Activated naive CD4-positive, alpha-beta T cell (primary cell): ENCODE measurements around the gene ZIC2.
"Not testable (repeated sequence)": the region's sequence is repeated elsewhere in the genome, so short reads cannot be mapped to it uniquely, and the experiment has no call there.

Source experiments
- DNase-seq, 4 experiments: peaks; one replicate each; lab custom pipeline; 2025; lab: John Stamatoyannopoulos, UW

ZIC2 gene

DNA sequence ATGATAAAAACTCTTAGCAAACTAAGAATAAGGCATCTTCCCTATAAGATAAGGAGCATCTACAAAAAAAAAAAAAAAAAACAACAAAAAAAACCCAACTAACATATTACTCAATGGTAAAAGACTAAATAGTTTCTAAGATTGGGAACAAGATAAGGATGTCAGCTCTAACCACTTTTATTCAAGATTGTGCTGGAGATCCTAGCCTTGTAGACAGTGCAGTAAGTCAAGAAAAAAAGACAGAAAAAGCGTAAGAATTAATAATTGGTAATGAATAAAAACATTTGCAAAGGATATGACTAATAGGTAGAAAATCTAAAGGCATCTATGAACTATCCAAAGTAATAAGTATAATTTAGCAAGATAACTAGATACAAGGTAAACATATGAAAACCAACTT lies 33.0 kb downstream of the ZIC2 start:
- no peak for DNase-seq

DNA sequence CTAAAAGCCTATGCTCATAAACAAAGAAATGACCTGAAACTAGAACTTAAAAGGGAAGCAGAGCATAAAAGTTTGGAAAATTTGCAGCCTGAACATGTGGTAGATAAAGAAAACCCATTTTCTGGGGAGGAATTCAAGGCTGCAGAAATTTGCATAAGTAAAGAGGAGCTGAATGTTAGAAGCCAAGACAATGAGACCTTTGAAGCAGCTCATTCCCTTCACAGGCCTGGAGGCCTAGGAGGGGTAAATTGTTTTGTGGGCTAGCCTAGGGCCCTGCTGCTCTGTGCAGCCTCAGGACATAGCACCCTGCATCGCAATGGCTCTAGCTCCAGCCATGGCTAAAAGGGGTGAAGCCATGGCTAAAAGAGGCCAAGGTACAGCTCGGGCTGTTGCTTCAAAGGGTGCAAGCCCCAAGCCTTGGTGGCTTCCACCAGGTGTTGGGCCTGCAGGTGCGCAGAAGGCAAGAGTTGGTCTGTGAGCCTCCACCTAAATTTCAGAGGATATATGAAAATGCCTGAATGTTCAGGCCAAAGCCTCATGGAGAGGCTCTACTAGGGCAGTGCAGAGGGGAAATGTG lies 38.3 kb downstream of the ZIC2 start:
- no peak for DNase-seq

DNA sequence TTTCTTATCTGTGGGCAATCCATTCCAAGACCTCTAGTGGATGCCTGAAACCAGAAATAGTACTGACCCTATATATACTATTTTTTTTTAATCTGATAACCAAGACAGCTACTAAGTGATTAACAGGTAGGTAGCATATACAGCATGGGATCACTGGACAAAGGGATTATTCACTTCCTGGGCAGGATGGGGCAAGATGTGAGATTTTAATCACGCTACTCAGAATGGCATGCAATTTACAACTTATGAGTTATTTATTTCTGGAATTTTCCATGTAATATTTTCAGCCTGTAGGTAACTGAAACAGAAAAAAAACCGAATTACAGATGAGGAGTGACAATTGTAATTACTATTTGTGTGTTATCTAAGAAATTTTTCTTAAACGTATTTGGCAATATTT lies 41.2 kb downstream of the ZIC2 start:
- DNase-seq: no peak

DNA sequence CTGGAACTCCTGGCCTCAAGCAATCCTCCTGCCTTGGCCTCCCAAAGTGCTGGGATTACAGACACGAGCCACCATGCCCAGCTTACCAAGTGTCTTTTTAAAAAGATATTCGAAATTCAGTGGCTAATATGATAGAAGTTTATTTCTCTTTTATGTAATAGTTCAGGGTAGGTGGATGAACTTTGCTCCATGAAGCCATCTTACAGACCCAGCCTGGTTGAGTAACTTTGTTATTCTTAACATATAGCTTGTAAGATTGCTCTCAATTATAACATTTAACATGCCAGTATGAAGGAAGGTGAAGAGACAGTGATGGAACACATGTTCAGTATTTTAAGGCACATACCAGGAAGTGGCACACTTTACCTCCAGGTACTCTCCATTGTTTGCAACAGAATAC lies 42.4 kb downstream of the ZIC2 start:
- DNase-seq: no peak

DNA sequence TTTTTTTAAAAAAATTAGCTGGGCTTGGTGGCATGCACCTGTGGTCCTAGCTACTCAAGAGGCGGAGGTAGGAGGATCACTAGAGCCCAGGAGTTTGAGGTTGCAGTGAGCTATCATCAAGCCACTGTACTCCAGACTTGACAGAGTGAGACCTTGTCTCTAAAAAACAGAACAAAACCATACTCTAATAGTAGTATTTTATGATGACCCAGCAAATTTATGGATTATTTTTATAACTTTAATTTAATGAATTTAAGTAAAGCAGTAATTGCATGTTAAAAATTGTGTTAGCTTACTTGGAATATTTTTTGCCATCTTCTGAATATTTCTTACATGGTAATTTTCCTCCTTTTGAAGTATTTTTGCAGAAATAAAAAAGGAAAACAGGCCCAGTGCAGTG lies 48.3 kb downstream of the ZIC2 start:
- no peak for DNase-seq

DNA sequence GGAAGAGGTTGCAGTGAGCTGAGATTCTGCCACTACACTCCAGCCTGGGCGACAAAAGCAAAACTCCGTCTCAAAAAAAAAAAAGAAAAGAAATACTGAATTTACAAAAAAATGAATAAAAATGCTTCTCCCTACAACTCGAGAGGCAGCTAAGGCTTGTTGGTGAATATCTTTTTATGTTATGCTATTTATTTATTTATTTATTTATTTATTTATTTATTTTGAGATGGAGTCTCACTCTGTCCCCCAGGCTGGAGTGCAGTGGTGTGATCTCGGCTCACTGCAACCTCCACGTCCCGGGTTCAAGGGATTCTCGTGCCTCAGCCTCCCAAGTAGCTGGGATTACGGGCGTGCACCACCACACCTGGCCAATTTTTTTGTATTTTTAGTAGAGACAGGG lies 51.1 kb downstream of the ZIC2 start:
- not testable (repeated sequence) for DNase-seq

DNA sequence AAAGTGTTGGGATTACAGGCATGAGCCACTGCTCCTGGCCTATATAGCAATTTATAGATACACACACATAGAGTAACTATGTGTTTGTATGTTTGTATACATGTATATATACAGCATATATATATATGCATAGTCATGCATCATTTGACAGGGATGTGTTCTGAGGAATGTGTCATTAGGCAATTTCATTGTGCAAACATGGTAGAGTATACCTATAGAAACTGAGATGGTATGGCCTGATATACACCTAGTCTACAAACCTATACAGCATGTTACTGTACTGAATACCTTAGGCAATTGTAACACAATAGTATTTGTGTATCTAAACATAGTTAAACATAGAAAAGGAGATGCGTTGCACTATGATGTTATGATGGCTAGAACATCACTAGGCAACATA lies 54.4 kb downstream of the ZIC2 start:
- no peak for DNase-seq
